GM21717 (cell line): ENCODE data around the gene MYEOV.

Source experiments
- ATAC-seq: cut with Tn5 transposase; IDR thresholded peaks from one replicate; pipeline ENCODE4 v1.9.1; 2021; ENCODE audit warnings: mild to moderate bottlenecking, moderate library complexity; ENCODE audit not compliant: unreplicated experiment

MYEOV gene

GRCh38 chr11:69314555-69314954 is 20.6 kb downstream of the MYEOV start:
- no peak for ATAC-seq

GRCh38 chr11:69316956-69317355 is 23.0 kb downstream of the MYEOV start:
- ATAC-seq, result no peak

GRCh38 chr11:69317401-69318092 is 23.6 kb downstream of the MYEOV start:
- ATAC-seq, result no peak

- no peak for ATAC-seq
Observed at GRCh38 chr11:69318093-69318420, 24.1 kb downstream of the MYEOV start.

- ATAC-seq, result no peak
Observed at GRCh38 chr11:69319255-69320106, 25.5 kb downstream of the MYEOV start.

- no peak for ATAC-seq
Observed at GRCh38 chr11:69320326-69320725, 26.4 kb downstream of the MYEOV start.

GRCh38 chr11:69320756-69321741 is 27.1 kb downstream of the MYEOV start:
- ATAC-seq, result no peak

- no peak for ATAC-seq
Observed at GRCh38 chr11:69321877-69322361, 28.0 kb downstream of the MYEOV start.

GRCh38 chr11:69325446-69325845 is 31.5 kb downstream of the MYEOV start:
- ATAC-seq, result no peak

- ATAC-seq, result no peak
Observed at GRCh38 chr11:69326622-69327219, 32.8 kb downstream of the MYEOV start.

GRCh38 chr11:69327741-69328191 is 33.8 kb downstream of the MYEOV start:
- ATAC-seq, result no peak

GRCh38 chr11:69328231-69328630 is 34.3 kb downstream of the MYEOV start:
- ATAC-seq, result no peak

GRCh38 chr11:69329581-69329980 is 35.6 kb downstream of the MYEOV start:
- no peak for ATAC-seq

- ATAC-seq, result no peak
Observed at GRCh38 chr11:69330330-69330729, 36.4 kb downstream of the MYEOV start.

GRCh38 chr11:69333149-69333710 is 39.3 kb downstream of the MYEOV start:
- no peak for ATAC-seq

- no peak for ATAC-seq
Observed at GRCh38 chr11:69333879-69334278, 39.9 kb downstream of the MYEOV start.

- ATAC-seq, result no peak
Observed at GRCh38 chr11:69335007-69335780, 41.2 kb downstream of the MYEOV start.

- no peak for ATAC-seq
Observed at GRCh38 chr11:69335781-69336405, 41.9 kb downstream of the MYEOV start.

- ATAC-seq, result no peak
Observed at GRCh38 chr11:69337211-69337721, 43.3 kb downstream of the MYEOV start.
